RKO (cell line): ENCODE measurements around the gene DNM2.
A peak's percentile ranks its signal among the peaks of the same experiment; 100 is the strongest.
"Not testable (repeated sequence)": the region's sequence is repeated elsewhere in the genome, so short reads cannot be mapped to it uniquely, and the experiment has no call there.

Experiments used
- DNase-seq: peaks from one replicate; pipeline ENCODE4 v3.0.0-alpha.2; 2016; ENCODE audit warnings: low spot score

DNM2 gene

DNA sequence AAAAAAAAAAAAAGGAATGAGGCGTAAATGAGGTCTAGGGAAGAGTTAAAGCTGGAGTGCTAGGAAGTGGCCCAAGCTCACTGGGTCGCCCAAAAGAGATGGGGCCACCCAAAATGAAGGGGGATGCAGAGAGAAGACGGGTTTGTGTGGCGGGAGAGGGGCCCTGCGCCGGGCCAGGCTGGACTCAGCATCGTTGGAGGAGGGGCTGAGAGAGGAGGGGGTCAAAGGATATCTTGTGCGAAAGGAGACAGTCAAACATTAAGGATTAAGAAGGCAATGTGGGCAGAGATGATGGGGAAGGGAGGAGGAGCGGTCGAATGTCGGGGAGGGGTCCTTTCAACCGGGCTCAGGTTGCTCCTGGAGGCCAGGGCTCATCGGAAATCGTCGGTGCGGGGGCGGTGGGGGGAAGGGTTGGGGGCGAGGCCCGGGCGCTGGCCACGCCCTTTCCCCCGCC, 152.6 kb downstream of the DNM2 start:
- no peak for DNase-seq

DNA sequence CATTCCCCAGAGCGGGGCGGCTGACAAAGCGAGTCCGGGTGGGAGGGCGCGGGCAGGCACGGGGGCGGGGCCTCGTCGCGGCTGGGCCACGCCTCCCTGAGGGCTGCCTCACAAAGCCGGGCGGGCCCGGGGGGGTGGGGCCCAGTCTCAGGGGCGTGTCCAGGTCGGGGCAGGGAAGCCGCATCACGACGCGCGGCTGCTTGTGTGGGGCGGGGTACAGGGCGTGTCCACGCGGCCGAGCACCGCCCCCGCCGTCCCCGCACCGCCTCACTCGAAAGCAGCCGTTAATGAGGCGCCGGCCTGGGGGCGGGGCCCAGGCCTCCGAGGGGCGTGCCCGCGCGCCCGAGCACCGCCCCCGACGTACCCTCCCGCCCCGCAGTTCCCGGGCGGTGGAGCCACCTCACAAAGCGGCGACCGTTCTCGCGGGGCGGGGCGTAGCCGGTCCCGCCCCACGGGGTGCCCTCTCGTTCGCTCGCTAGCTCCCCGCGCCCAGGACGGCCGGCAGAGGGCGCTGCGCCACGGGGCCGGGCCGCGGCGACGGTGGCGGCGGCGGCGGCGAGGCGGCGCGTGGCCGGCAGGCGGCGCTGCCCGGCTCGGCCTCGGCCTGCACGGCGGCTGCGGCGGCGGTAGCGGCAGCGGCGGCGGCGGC, 153.2 kb downstream of the DNM2 start, which contains the start of gene CARM1:
TSS of gene CARM1 (plus strand) at position 599 of the 649 bp plus-strand sequence. CDS start 150 bp downstream, outside the sequence.
- DNase-seq, result peak; percentile 94

DNA sequence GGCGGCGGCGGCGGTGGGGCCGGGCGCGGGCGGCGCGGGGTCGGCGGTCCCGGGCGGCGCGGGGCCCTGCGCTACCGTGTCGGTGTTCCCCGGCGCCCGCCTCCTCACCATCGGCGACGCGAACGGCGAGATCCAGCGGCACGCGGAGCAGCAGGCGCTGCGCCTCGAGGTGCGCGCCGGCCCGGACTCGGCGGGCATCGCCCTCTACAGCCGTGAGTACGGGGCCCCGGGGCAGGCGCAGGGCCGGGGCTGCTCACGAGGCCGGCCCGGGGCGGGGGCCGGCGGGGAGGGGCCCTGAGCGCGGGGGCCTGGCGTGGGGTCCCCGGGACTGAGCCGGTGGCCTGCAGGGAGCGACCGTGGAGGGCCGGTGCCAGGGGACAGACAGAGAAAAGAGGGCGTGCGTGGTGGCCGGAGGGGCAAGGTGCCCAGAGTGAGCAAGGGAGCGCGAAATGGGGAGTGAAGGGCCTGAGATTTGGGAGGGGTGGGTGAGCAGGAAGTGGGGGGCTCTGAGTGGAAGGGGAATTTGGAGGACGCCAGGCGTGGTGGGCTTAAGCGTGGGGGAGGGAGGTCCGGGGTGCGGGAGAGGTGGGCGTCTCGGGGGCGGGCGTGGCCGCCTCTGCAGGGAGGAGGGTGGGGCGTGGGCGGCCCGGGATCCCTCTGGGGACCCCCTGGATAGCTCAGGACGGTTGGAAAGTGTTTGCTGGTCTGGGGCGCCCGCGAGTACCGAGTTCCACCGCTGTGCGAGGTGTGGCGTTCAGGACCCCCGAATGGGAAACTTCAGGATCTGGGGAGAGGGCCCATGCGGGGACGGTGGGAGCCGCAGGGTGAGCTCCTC, 154.0 kb downstream of the DNM2 start:
- no peak for DNase-seq

DNA sequence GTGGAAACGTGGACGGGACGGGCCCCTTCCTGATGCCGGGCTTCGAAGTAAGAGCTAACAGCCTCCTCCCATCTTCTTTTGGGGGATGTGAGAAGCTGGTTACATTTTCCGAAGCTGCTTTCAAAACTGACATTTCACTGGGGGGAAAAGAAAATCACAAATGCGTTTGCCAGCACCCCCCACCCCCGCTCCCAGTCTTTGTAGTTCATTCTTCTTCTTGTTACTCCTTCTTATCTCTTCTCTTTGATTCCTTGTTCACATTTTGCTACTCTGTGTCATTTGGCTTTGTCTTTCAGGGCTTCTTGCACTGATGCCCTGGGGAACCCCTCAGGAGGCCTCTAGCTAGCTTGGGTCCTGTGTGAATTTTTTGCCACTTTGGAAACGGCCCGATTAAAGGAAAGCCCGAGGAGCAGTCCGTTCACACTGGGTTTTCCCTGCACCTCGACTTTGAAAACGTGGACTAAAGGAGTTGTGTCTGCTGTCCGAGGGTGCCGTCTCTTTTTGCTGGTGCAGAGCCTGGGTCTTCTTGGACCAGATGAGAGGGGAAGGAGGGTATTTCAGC, 154.7 kb downstream of the DNM2 start:
- DNase-seq, result peak; percentile 35

DNA sequence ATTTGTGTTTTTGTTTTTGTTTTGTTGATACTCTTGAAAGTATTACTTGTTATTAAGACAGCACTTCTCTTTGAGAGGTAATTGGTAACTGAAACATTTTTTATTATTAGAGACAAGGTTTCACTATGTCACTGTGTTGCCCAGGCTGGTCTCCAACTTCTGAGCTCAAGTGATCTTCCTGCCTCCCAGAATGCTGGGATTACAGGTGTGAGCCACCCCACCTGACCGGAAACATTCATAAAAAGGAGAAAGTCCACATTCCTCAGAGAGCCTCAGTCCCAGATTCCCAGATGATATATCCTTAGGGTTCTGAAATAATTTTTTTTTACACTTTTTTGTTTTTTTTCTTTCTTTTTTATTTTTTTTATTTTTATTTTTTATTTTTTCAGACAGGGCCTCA, 156.1 kb downstream of the DNM2 start:
- no peak for DNase-seq

DNA sequence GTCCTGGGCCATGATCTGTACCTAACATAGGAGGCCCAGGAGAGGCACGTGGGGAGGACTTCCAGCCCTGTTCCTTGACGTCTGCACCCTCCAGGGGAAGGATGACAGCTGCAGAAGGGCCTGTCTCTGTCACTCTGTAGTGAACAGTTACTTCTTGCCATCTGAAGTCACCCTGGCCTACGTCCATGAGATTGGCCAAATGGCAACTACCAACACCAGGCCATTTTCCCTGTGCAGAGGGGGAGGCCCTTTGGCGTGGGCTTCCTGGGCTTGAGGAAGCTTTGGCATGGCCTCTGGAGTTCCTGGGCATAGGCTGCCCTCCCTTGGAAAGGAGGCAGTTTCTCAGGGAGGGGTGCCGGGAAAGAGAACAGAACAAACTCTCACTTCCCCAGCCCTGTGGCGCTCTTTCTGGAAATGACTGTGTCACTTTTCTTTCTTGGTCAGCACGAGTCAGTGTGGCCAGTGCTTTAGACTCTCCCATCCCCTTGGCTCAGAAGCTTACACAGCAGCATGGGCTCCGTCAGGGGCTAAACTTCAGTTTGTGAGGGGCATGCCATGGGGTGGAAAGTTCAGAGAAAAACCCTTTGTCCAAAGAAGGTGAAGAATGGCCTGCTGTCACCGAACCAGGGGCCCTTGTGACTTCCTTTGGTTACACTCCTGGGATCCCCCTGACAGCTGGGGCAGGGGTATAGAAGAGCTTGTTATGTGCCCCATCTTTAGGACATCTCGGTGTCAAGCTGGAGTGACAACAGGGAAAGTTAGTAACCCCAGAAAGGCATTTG, 158.8 kb downstream of the DNM2 start:
- DNase-seq, result peak; percentile 45

DNA sequence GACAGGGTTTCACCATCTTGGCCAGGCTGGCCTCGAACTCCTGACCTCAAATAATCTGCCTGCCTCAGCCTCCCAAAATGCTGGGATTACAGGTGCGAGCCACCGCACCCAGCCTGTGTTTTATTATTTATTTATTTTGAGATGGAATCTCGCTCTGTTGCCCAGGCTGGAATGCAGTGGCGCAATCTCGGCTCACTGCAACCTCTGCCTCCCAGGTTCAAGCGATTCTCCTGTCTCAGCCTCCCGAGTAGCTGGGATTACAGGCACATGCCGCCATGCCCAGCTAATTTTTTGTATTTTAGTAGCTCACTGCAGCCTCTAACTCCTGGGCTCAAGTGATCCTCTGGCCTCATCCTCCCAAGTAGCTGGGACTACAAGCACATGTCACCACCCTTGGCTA, 159.7 kb downstream of the DNM2 start:
- DNase-seq, result not testable (repeated sequence)

DNA sequence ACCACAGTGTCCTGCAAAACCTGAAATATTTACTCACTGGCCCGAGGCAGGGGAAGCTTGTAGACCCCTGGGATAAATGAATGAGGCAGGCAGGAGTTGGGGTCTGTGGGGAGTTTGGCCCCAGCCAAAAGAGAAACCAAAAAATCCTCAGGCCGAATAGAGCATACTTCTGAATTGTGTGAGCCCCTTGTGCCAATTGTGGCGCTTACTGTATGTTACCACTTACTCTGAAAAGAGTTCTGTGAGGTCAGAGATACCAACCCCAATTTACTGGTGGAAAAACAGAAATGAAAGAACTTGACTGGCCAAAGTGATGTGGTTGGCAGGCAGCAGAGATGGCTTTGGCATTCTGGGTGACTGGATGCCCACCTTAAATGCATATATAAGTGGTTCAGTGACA, 160.4 kb downstream of the DNM2 start:
- DNase-seq, result no peak
